ENCODE measurements around the gene TPRX2. TPM values are rescaled to one million over a fixed set of nuclear protein-coding genes. Genes with fewer than 3 reads are reported as not detected.

The TPRX2 gene
- total and polyA plus RNA-seq, 10 of the 15 experiments (the other 5 are each of a cell fraction or from before 2014, with no cell fraction given), result not detected

GRCh38 chr19:47821460-47822020 lies 37.5 kb upstream of the TPRX2 start, which contains the start of gene CRX (continued):
- TF ChIP-seq, protein P1, sequence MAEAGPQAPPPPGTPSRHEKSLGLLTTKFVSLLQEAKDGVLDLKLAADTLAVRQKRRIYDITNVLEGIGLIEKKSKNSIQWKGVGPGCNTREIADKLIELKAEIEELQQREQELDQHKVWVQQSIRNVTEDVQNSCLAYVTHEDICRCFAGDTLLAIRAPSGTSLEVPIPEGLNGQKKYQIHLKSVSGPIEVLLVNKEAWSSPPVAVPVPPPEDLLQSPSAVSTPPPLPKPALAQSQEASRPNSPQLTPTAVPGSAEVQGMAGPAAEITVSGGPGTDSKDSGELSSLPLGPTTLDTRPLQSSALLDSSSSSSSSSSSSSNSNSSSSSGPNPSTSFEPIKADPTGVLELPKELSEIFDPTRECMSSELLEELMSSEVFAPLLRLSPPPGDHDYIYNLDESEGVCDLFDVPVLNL (IDR thresholded peaks at IDR 0.05; ENCODE audit: low read depth, low read length), result no peak
- TF ChIP-seq POLR2A (IDR thresholded peaks at IDR 0.05; ENCODE audit: low read depth, low read length) (no peak), MTA3 (IDR thresholded peaks at IDR 0.05; ENCODE audit: borderline replicate concordance, low read length) (no peak), NBN (IDR thresholded peaks at IDR 0.05) (no peak)
- TF ChIP-seq, protein P2, sequence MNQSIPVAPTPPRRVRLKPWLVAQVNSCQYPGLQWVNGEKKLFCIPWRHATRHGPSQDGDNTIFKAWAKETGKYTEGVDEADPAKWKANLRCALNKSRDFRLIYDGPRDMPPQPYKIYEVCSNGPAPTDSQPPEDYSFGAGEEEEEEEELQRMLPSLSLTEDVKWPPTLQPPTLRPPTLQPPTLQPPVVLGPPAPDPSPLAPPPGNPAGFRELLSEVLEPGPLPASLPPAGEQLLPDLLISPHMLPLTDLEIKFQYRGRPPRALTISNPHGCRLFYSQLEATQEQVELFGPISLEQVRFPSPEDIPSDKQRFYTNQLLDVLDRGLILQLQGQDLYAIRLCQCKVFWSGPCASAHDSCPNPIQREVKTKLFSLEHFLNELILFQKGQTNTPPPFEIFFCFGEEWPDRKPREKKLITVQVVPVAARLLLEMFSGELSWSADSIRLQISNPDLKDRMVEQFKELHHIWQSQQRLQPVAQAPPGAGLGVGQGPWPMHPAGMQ (IDR thresholded peaks at IDR 0.05; ENCODE audit: borderline replicate concordance), result no peak
- TF ChIP-seq, protein P3, sequence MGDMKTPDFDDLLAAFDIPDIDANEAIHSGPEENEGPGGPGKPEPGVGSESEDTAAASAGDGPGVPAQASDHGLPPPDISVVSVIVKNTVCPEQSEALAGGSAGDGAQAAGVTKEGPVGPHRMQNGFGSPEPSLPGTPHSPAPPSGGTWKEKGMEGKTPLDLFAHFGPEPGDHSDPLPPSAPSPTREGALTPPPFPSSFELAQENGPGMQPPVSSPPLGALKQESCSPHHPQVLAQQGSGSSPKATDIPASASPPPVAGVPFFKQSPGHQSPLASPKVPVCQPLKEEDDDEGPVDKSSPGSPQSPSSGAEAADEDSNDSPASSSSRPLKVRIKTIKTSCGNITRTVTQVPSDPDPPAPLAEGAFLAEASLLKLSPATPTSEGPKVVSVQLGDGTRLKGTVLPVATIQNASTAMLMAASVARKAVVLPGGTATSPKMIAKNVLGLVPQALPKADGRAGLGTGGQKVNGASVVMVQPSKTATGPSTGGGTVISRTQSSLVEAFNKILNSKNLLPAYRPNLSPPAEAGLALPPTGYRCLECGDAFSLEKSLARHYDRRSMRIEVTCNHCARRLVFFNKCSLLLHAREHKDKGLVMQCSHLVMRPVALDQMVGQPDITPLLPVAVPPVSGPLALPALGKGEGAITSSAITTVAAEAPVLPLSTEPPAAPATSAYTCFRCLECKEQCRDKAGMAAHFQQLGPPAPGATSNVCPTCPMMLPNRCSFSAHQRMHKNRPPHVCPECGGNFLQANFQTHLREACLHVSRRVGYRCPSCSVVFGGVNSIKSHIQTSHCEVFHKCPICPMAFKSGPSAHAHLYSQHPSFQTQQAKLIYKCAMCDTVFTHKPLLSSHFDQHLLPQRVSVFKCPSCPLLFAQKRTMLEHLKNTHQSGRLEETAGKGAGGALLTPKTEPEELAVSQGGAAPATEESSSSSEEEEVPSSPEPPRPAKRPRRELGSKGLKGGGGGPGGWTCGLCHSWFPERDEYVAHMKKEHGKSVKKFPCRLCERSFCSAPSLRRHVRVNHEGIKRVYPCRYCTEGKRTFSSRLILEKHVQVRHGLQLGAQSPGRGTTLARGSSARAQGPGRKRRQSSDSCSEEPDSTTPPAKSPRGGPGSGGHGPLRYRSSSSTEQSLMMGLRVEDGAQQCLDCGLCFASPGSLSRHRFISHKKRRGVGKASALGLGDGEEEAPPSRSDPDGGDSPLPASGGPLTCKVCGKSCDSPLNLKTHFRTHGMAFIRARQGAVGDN (IDR thresholded peaks at IDR 0.05), result no peak
